Activated B cell treated with CpG ODN at 0.5 μM for 24 hours (primary cell): ENCODE measurements around the gene PGM2. TPM values are rescaled to one million over a fixed set of nuclear protein-coding genes. Genes with fewer than 3 reads are reported as not detected.

Experiments used
- ATAC-seq: fragments of 200-7000 bp; cut with Tn5 transposase; one replicate; pipeline ENCODE4 v1.10.0; 2021; ENCODE audit warnings: low read depth, mild to moderate bottlenecking, moderate library complexity
- CTCF ChIA-PET: fragments of 350-600 bp; sonication (Branson Sonifier 250); formaldehyde crosslinking; loops from one replicate; lab custom pipeline; 2021; ENCODE audit warnings: antibody characterized with exemption; lab: Charles Lee
- POLR2A ChIA-PET: fragments of 350-600 bp; sonication (Branson Sonifier 250); formaldehyde crosslinking; loops from one replicate; lab custom pipeline; 2021; ENCODE audit warnings: antibody characterized with exemption; lab: Charles Lee
- DNase-seq: peaks from one replicate; pipeline ENCODE4 v3.0.0; 2022
- H3K27ac Mint-ChIP-seq: one replicate; pipeline ENCODE4 v1.8.0; 2020; ENCODE audit warnings: mixed read lengths
- H3K27me3 Mint-ChIP-seq: one replicate; pipeline ENCODE4 v1.8.0; 2021; ENCODE audit warnings: mixed read lengths
- H3K36me3 Mint-ChIP-seq: one replicate; pipeline ENCODE4 v1.8.0; 2021; ENCODE audit warnings: low read depth, mixed read lengths
- H3K4me1 Mint-ChIP-seq: one replicate; pipeline ENCODE4 v1.8.0; 2021; ENCODE audit warnings: mixed read lengths
- H3K4me3 Mint-ChIP-seq: one replicate; pipeline ENCODE4 v1.8.0; 2020; ENCODE audit warnings: mild to moderate bottlenecking, mixed read lengths
- H3K9me3 Mint-ChIP-seq: one replicate; pipeline ENCODE4 v1.8.0; 2020; ENCODE audit warnings: mixed read lengths
- CTCF ChIP-seq: fragments of 200-600 bp; IDR thresholded peaks from one replicate; pipeline ENCODE4 v1.8.0; 2022; ENCODE audit warnings: antibody characterized with exemption, mild to moderate bottlenecking
- intact Hi-C: fragments of 100-400 bp; cut with micrococcal nuclease; formaldehyde crosslinking; loops from one replicate; pipeline ENCODE4 v1.15.1; 2024
- total RNA-seq: library from RNA; stranded (reverse); gene quantifications from 2 replicates; pipeline ENCODE4 v1.2.3, GENCODE V29; 2022

Gene PGM2
- total RNA-seq, 1 donor from 2014 or later: 26.4 TPM

- peaks cover 34% of the 10 kb centered on the region for H3K36me3 Mint-ChIP-seq
- DNase-seq: no peak
- intact Hi-C loops: loop anchor here (5.0 to 10.0 kb wide), 2 partner anchors 838 to 1355 kb away; partner anchors contain the start of genes KLF3 and WDR19
These were observed 672 bp downstream of the PGM2 start for GRCh38 chr4:37827030-37827685.

GRCh38 chr4:37827802-37828321, 1.4 kb downstream of the PGM2 start:
- no peak for TF ChIP-seq CTCF
- POLR2A ChIA-PET: interaction anchor here (0.6 kb wide), 1 partner anchor 965 kb away, joined by 3 read pairs; no protein-coding TSS in a partner anchor
- no peak overlapping the region for H3K27ac Mint-ChIP-seq
- H3K4me3 Mint-ChIP-seq: peak overlapping the region; percentile 100
- peaks cover 32% of the 10 kb centered on the region for H3K4me1 Mint-ChIP-seq
- DNase-seq: no peak
- H3K9me3 Mint-ChIP-seq: no peaks in the 10 kb centered on the region
- CTCF ChIA-PET: interaction anchor here (3.1 kb wide), 1 partner anchor 150 kb away, joined by 8 read pairs; no protein-coding TSS in a partner anchor
- H3K36me3 Mint-ChIP-seq: peaks cover 40% of the 10 kb centered on the region
- no peak for ATAC-seq
- intact Hi-C loops: loop anchor here (5.0 to 10.0 kb wide), 2 partner anchors 837 to 1354 kb away; partner anchors contain the start of genes KLF3 and WDR19
- H3K27me3 Mint-ChIP-seq: no peaks in the 10 kb centered on the region

More at GRCh38 chr4:37827030-37827685, 672 bp downstream of the PGM2 start:
- TF ChIP-seq CTCF: no peak
- Mint-ChIP-seq H3K27ac (peak overlapping the region; percentile 98), H3K27me3 (no peaks in the 10 kb centered on the region), H3K4me1 (peaks cover 30% of the 10 kb centered on the region), H3K9me3 (no peaks in the 10 kb centered on the region), H3K4me3 (peak overlapping the region; percentile 100)
- ATAC-seq: peak; percentile 14
- ChIA-PET POLR2A (interaction anchor here (0.6 to 2.3 kb wide), 10 partner anchors 23 to 840 kb away, joined by 3 to 38 read pairs (median 4); partner anchors contain the start of genes RELL1 and TBC1D1), CTCF (interaction anchor here (1.2 to 3.1 kb wide), 3 partner anchors 144 to 150 kb away, joined by 3 to 8 read pairs (median 3); no protein-coding TSS in a partner anchor)

GRCh38 chr4:37828843-37829242, 2.4 kb downstream of the PGM2 start:
- no peak for ATAC-seq
- intact Hi-C loops: loop anchor here (5.0 to 10.0 kb wide), 2 partner anchors 836 to 1353 kb away; partner anchors contain the start of genes KLF3 and WDR19
- Mint-ChIP-seq H3K4me3 (no peak overlapping the region), H3K36me3 (peaks cover 48% of the 10 kb centered on the region), H3K9me3 (no peaks in the 10 kb centered on the region), H3K27me3 (no peaks in the 10 kb centered on the region), H3K27ac (no peak overlapping the region), H3K4me1 (peaks cover 32% of the 10 kb centered on the region)
- TF ChIP-seq CTCF: no peak
- CTCF ChIA-PET: no interaction called here
- POLR2A ChIA-PET: no interaction called here
- no peak for DNase-seq

GRCh38 chr4:37830640-37831039, 4.2 kb downstream of the PGM2 start:
- no peaks in the 10 kb centered on the region for H3K27me3 Mint-ChIP-seq
- H3K4me3 Mint-ChIP-seq: no peak overlapping the region
- peaks cover 26% of the 10 kb centered on the region for H3K4me1 Mint-ChIP-seq
- ATAC-seq (no peak), DNase-seq (no peak)
- intact Hi-C loops: no loop called here
- POLR2A ChIA-PET: no interaction called here
- no peak overlapping the region for H3K27ac Mint-ChIP-seq
- no peak for TF ChIP-seq CTCF
- H3K36me3 Mint-ChIP-seq: peaks cover 59% of the 10 kb centered on the region
- CTCF ChIA-PET: interaction anchor here (1.1 kb wide), 1 partner anchor 147 kb away, joined by 3 read pairs; no protein-coding TSS in a partner anchor
- no peaks in the 10 kb centered on the region for H3K9me3 Mint-ChIP-seq

- no peak for TF ChIP-seq CTCF
- Mint-ChIP-seq H3K27me3 (no peaks in the 10 kb centered on the region), H3K4me1 (peaks cover 16% of the 10 kb centered on the region), H3K4me3 (no peak overlapping the region), H3K9me3 (no peaks in the 10 kb centered on the region), H3K27ac (no peak overlapping the region), H3K36me3 (peaks cover 81% of the 10 kb centered on the region)
- intact Hi-C loops: no loop called here
- ChIA-PET CTCF (no interaction called here), POLR2A (no interaction called here)
- DNase-seq (no peak), ATAC-seq (no peak)
These were observed 8.5 kb downstream of the PGM2 start for GRCh38 chr4:37835031-37835430.
